ENCODE data around the gene FUCA1. TPM values are rescaled to one million over a fixed set of nuclear protein-coding genes. Genes with fewer than 3 reads are reported as not detected.

Gene FUCA1
- total and polyA plus RNA-seq, 2 of the 4 experiments (the other 2 are of a cell fraction), result 2.9 to 3.5 TPM

- ChIA-PET POLR2A (ENCODE audit: unreplicated experiment) (no interaction called here), CTCF (no interaction called here)
- Histone ChIP-seq H4K5ac (ENCODE audit: low read depth, low read length) (no peak overlapping the region), H3K23ac (ENCODE audit: low read depth, low read length) (no peak overlapping the region), H3K14ac (replicated peaks; ENCODE audit: low read depth, low read length) (no peak overlapping the region), H3K27me3 (ENCODE audit: control insufficient read depth, insufficient read depth, low read length) (no peaks in the 10 kb centered on the region), H3K4ac (ENCODE audit: low read depth, low read length) (no peak overlapping the region), H4K20me1 (ENCODE audit: insufficient read depth, low read length) (no peaks in the 10 kb centered on the region), H2AK9ac (replicated peaks; ENCODE audit: low read depth, low read length, poor library complexity) (no peak overlapping the region), H3K9me1 (ENCODE audit: insufficient read depth, low read length) (0 out of 2 replicates have a peak, but pooled peaks cover 5% of the 10 kb centered on the region), H3K4me2 (ENCODE audit: low read depth, low read length) (no peak overlapping the region), H3K56ac (ENCODE audit: extremely low read depth, insufficient read depth, low read length) (no peak overlapping the region), H3K9me3 (ENCODE audit: control insufficient read depth, insufficient read depth, low read length) (no peaks in the 10 kb centered on the region), H3K4me3 (ENCODE audit: insufficient read depth, low read depth, low read length) (no peak overlapping the region), H2AK5ac (ENCODE audit: low read depth, low read length) (no peak overlapping the region), H2AFZ (replicated peaks; ENCODE audit: low read length, poor library complexity) (no peak overlapping the region), H2BK20ac (ENCODE audit: low read depth, low read length) (no peak overlapping the region), H3K4me1 (ENCODE audit: control insufficient read depth, insufficient read depth, low read length) (no peaks in the 10 kb centered on the region), H4K91ac (ENCODE audit: insufficient read depth, low read depth, low read length) (no peak overlapping the region), H3K27ac (ENCODE audit: insufficient read depth, low read length) (no peak overlapping the region), H2BK5ac (ENCODE audit: low read depth, low read length, poor library complexity, severe bottlenecking) (no peak overlapping the region), H2BK15ac (ENCODE audit: low read depth, low read length) (no peak overlapping the region), H3K79me1 (ENCODE audit: low read depth in 1 of 2, low read length in 2 of 2) (peaks cover 6 to 7% of the 10 kb centered on the region in 2 experiments), H3K9ac (ENCODE audit: low read depth, low read length) (no peak overlapping the region), H3K18ac (ENCODE audit: low read depth, low read length) (no peak overlapping the region), H2BK120ac (ENCODE audit: low read depth, low read length) (no peak overlapping the region), H4K8ac (ENCODE audit: low read depth in 2 of 2, low read length in 2 of 2) (no peak overlapping the region), H3K36me3 (ENCODE audit: control insufficient read depth, insufficient read depth, low read length) (peaks cover 24% of the 10 kb centered on the region)
- WGBS, 2 experiments (ENCODE audit: extremely low coverage in 2 of 2, insufficient read length in 1 of 2), result 90% methylated on average over 2 of the region's 2 CpGs; no CpG with 5 or more reads in 1 of the 2 experiments
- no peak for TF ChIP-seq MAZ (IDR thresholded peaks at IDR 0.05; ENCODE audit: borderline replicate concordance, low read depth, low read length)
- no peak for TF ChIP-seq MXI1 (IDR thresholded peaks at IDR 0.05; ENCODE audit: borderline replicate concordance, low read depth, low read length)
- no peak for TF ChIP-seq POLR2A (IDR thresholded peaks at IDR 0.05; ENCODE audit: low read depth, low read length)
- no peak for TF ChIP-seq NFE2L2 (IDR thresholded peaks at IDR 0.05; ENCODE audit: low read depth, low read length)
- no peak for TF ChIP-seq BHLHE40 (IDR thresholded peaks at IDR 0.05; ENCODE audit: low read depth, low read length)
- TF ChIP-seq FOS (IDR thresholded peaks at IDR 0.05; ENCODE audit: low read depth, low read length), result no peak
- no peak for TF ChIP-seq SMC3 (IDR thresholded peaks at IDR 0.05; ENCODE audit: low read depth, low read length)
- no peak for TF ChIP-seq RAD21 (IDR thresholded peaks at IDR 0.05; ENCODE audit: low read length)
- TF ChIP-seq CEBPB (IDR thresholded peaks at IDR 0.05; ENCODE audit: low read depth, low read length), result no peak
- TF ChIP-seq MAFK (IDR thresholded peaks at IDR 0.05; ENCODE audit: low read depth, low read length), result no peak
- TF ChIP-seq CHD1 (IDR thresholded peaks at IDR 0.05; ENCODE audit: low read depth, low read length), result no peak
- no peak for TF ChIP-seq RCOR1 (IDR thresholded peaks at IDR 0.05; ENCODE audit: insufficient replicate concordance, low read length)
- ATAC-seq (ENCODE audit: low read depth), result no peak
- DNase-seq, result no peak
- intact Hi-C loops (cut with micrococcal nuclease) (loop anchor here (5.0 kb wide), 1 partner anchor 222 kb away; no protein-coding TSS in a partner anchor), in situ Hi-C loops (cut with MboI; ENCODE audit: low sequenced_read_pairs) (no loop called here), dilution Hi-C loops (cut with HindIII; ENCODE audit: low sequenced_read_pairs, unreplicated experiment) (no loop called here)
- no TSS peak for BruUV-seq (replicated peaks)
Measured at GRCh38 chr1:23805025-23805424, 63.1 kb downstream of the FUCA1 start.
